GM18861 (cell line): Measurements from ENCODE around the gene SYNDIG1.

Experiments
- ATAC-seq: cut with Tn5 transposase; IDR thresholded peaks from one replicate; pipeline ENCODE4 v1.9.1; 2021; ENCODE audit not compliant: unreplicated experiment

Gene SYNDIG1

GRCh38 chr20:24704899-24705298, 235.5 kb downstream of the SYNDIG1 start:
- ATAC-seq = no peak

DNA sequence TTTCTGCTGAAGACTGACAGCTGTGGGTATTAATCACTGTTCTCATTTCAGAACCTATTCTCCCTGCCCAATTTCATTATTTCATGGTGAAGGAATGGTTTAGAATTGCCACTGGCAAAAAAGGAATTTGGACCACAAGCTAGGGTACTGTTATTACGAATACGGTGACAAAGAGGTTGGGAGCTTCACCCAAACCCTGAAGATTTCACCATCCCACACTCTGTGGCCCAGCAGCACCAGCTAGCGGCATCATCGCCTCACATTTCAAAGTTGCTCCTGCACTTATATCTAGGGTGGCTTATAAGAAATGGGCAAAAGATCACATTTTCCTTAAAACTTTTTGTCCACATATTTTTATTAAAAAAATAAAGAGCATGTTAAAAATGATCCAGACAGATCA, 236.1 kb downstream of the SYNDIG1 start:
- no peak for ATAC-seq

DNA sequence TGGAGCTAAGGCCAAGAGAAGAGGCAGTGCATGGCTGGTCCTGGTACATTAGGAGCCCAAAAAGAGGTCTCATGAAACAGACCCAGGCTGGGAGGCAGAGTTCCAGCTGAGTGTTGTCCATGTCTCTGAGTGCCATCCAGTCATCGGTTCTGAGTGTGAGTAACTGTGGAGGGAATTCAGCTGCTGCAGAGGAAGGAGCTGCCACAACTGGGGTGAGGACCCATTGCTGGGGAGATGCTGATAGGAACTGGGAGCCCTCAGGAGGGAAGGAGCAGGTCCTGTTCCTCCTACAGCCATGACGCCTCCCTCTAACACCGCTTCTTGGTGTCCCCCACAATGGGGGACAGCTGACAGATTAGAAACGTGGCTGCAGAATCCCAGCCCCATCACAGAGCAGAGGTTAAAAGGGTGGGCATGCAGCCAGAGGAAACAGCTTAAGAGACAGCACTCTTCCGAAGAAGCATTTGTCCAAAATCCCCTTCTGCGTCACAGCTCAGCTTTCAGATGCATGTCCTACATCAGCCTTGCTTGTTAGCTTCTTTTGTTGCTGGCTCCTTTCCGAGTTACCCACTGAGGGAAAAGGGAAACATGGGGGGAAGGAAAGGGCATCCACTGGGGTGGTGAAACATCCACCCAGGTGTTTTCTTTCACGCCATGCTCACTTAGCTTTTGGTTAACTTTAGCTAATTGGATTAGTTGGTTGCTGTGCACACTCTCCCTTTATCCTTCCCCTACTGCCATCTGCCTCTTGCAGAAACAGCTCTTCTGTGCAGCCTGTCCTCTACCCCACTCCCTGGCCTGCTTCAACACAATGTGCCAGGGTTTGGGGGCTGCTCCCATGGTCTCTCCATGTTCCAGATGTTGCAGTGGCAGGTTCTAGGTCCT, 239.2 kb downstream of the SYNDIG1 start:
- ATAC-seq = no peak
